ENCODE results near the gene PSMD9. TPM values are rescaled to one million over a fixed set of nuclear protein-coding genes. Genes with fewer than 3 reads are reported as not detected.

PSMD9 gene
- total RNA-seq, 1 experiment from 2014 or later = 55.5 TPM

DNA sequence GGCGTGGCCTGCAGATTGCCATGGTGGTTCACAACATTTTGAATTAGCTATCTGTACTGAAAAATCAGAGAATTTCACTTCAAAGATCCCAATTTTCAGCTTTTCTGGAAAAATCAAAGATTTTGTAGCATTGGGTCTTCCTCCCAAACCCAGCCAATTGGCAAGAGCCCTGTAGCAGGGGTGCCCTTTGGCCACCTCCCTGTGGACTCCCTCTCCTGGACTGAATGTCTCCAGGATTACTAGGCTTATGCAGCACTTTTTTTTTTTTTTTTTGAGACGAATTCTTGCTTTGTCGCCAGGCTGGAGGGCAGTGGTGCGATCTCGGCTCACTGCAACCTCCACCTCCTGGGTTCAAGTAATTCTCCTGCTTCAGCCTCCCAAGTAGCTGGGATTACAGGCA lies 9.7 kb downstream of the PSMD9 start:
- peaks cover 10 to 12% of the 10 kb centered on the region in 2 experiments; a peak in 3 of 4 replicates for H3K4me1 ChIP-seq (ENCODE audit: control insufficient read depth in 1 of 2, insufficient read depth in 2 of 2, low read length in 2 of 2)
- CTCF ChIA-PET = no interaction called here
- no peak overlapping the region for H3K4me2 ChIP-seq (ENCODE audit: low read length)
- H3K27me3 ChIP-seq (ENCODE audit: insufficient read depth, low read length) = no peaks in the 10 kb centered on the region
- no peak overlapping the region for H2AFZ ChIP-seq (ENCODE audit: low read depth, low read length, poor library complexity, severe bottlenecking)
- no peak overlapping the region for H3K27ac ChIP-seq (ENCODE audit: low read depth, low read length)
- no peaks in the 10 kb centered on the region for H3K9me2 ChIP-seq (ENCODE audit: insufficient read depth)
- H3K9ac ChIP-seq (ENCODE audit: low read length) = no peak overlapping the region
- ATAC-seq (no peak), DNase-seq (ENCODE audit: low read depth, low spot score) (no peak)
- no peaks in the 10 kb centered on the region for H4K20me1 ChIP-seq (ENCODE audit: insufficient read depth)
- RAD21 ChIA-PET (ENCODE audit: low non-redundant PET in 1 of 2, low total read pairs in 2 of 2, uncharacterized antibody in 2 of 2, unreplicated experiment in 2 of 2) = no interaction called here
- no peak overlapping the region for H3K4me3 ChIP-seq (replicated peaks in 1 of 2; ENCODE audit: low read depth in 1 of 2, low read length in 2 of 2)
- H3K79me2 ChIP-seq (ENCODE audit: insufficient read depth, low read length) = peaks cover 23% of the 10 kb centered on the region; the same call in 1 of the 2 replicates
- H3K36me3 ChIP-seq (ENCODE audit: control insufficient read depth in 1 of 2, insufficient read depth in 2 of 2, low read length in 2 of 2) = peaks cover 22 to 32% of the 10 kb centered on the region in 2 experiments
- TF ChIP-seq POLR2AphosphoS5 (IDR thresholded peaks at IDR 0.05; ENCODE audit: low read depth, low read length) (no peak), EZH2 (IDR thresholded peaks at IDR 0.05) (no peak), RAD21 (IDR thresholded peaks at IDR 0.05; ENCODE audit: low read depth) (no peak), CTCF (IDR thresholded peaks at IDR 0.05 in 2 of 3, conservative IDR thresholded peaks at IDR 0.05 in 1 of 3; ENCODE audit: borderline replicate concordance in 1 of 3, insufficient read depth in 1 of 3, low read depth in 2 of 3, low read length in 2 of 3) (no peak), SIN3A (IDR thresholded peaks at IDR 0.05; ENCODE audit: low read depth) (no peak), ZFX (IDR thresholded peaks at IDR 0.05) (no peak), YY1 (IDR thresholded peaks at IDR 0.05; ENCODE audit: extremely low read depth, insufficient replicate concordance, low read depth, low read length) (no peak), ZBTB33 (IDR thresholded peaks at IDR 0.05; ENCODE audit: extremely low read depth, insufficient replicate concordance, low read length) (no peak), EGR1 (IDR thresholded peaks at IDR 0.05; ENCODE audit: low read depth) (no peak), POLR2A (IDR thresholded peaks at IDR 0.05; ENCODE audit: borderline replicate concordance, extremely low read depth, insufficient read depth, insufficient read length) (no peak), CBX3 (IDR thresholded peaks at IDR 0.05; ENCODE audit: low read depth) (no peak), ZNF274 (IDR thresholded peaks at IDR 0.05; ENCODE audit: low read depth, low read length) (no peak), CEBPB (IDR thresholded peaks at IDR 0.05; ENCODE audit: low read depth) (no peak), REST (IDR thresholded peaks at IDR 0.05; ENCODE audit: low read depth) (no peak), TCF7L2 (IDR thresholded peaks at IDR 0.05; ENCODE audit: borderline replicate concordance, extremely low read depth, insufficient read depth, insufficient read length) (no peak), SRF (IDR thresholded peaks at IDR 0.05; ENCODE audit: low read depth) (no peak)
- TF ChIP-seq, protein P1, sequence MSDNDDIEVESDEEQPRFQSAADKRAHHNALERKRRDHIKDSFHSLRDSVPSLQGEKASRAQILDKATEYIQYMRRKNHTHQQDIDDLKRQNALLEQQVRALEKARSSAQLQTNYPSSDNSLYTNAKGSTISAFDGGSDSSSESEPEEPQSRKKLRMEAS (IDR thresholded peaks at IDR 0.05) = no peak
- H3K9me3 ChIP-seq (ENCODE audit: control insufficient read depth in 1 of 2, insufficient read depth in 1 of 2, low read depth in 1 of 2, low read length in 2 of 2) = no peaks in the 10 kb centered on the region
- POLR2A ChIA-PET = interaction anchor here (2.0 kb wide), 1 partner anchor 10 kb away, joined by 5 read pairs; the partner anchor contains the start of gene PSMD9
- no TSS peak for BruUV-seq (replicated peaks)
- intact Hi-C loops (cut with micrococcal nuclease) = no loop called here

All from HCT116 (cell line).